H1 (cell line): Measurements from ENCODE around the gene SNRNP200. TPM values are rescaled to one million over a fixed set of nuclear protein-coding genes. Genes with fewer than 3 reads are reported as not detected.

ENCODE experiments used
- NANOG ChIP-seq: IDR thresholded peaks from 2 replicates; pipeline ENCODE4 v1.6.1; 2011; ENCODE audit warnings: low read length, low read depth, mild to moderate bottlenecking, inconsistent platforms; ENCODE audit not compliant: insufficient read depth, poor library complexity, severe bottlenecking
- RAD21 ChIP-seq, 2 experiments: IDR thresholded peaks in 1 of 2; conservative IDR thresholded peaks in 1 of 2; 2 replicates each; pipeline ENCODE4 v1.6.1; 2011; ENCODE audit warnings: low read depth in 2 of 2, low read length in 2 of 2, improper control_type of control experiment in 1 of 2, inconsistent platforms in 1 of 2, mild to moderate bottlenecking in 1 of 2, moderate library complexity in 1 of 2
- polyA plus RNA-seq, 7 experiments: library from polyadenylated mRNA; depleted of rRNA in 3 of 7; stranded (reverse) in 5 of 7; unstranded in 2 of 7; fragments of >200 nt in 5 of 7; fragments of 200-250 nt in 2 of 7; gene quantifications; 1 replicate in 5 of 7; 2 replicates in 1 of 7; 4 replicates in 1 of 7; pipeline versions ENCODE4 v1.2.1 to v1.2.3, GENCODE V29; 2011 to 2013; ENCODE audit warnings: missing spikeins in 2 of 7, mixed read lengths in 2 of 7
- total RNA-seq: library from RNA; stranded (reverse); fragmentation: NEBNext Ultra II Directional; extraction: Animal tissue kit (Norgen Biotek cat#: 25700); gene quantifications from 2 replicates; pipeline ENCODE4 v1.2.1, GENCODE V29; 2021

Gene SNRNP200
- total and polyA plus RNA-seq, 2 of the 8 experiments (the other 6 are each of a cell fraction or from before 2014, with no cell fraction given) = 190 to 289 TPM

DNA sequence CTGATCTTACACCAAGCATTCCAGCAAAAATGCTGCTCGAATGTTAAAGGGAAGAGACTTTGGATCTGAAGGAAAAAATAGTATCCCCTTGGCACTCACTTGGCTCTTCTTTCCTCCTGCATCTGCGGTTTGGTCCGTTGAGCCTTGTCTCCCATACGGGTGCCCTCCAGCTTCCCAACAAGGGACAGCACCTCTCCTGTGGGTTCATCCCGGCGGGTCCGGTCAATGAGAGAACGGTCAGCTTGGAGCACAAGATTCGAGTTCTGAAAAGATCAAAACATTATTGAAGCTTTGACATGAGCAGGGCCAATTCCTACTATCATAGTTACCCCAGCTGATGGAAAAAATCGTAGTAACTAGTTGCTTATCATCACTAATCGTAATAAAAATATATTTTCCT lies 740 bp downstream of the SNRNP200 start (continued):
- TF ChIP-seq NANOG (no peak), RAD21 (IDR thresholded peaks at IDR 0.05 in 1 of 2, conservative IDR thresholded peaks at IDR 0.05 in 1 of 2; ENCODE audit: low read depth in 2 of 2, low read length in 2 of 2) (no peak)
